Measurements from ENCODE around the gene ECHDC3. TPM values are rescaled to one million over a fixed set of nuclear protein-coding genes. Genes with fewer than 3 reads are reported as not detected.

Gene ECHDC3
- total RNA-seq, 1 donor from 2014 or later: 12.5 TPM

DNA sequence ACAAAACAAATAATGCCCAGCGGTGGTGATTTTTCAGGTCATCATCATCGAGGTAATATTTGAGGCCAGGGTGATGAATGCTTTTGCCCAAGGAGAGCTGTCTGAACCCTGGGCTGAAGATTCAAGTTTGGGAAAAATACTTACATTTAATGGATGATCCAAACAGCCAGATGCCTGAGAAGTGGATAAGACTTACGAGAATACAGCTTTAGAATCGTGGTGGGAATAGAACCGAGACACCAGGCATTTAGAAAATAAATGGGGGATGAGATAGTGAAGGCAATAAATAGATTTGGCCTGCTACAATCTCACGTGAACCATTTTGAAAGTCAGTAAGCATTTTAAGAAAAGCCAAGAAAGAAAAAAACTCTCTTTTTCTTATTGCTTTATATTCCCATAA is 68.8 kb downstream of the ECHDC3 start:
- TF ChIP-seq, protein P1, sequence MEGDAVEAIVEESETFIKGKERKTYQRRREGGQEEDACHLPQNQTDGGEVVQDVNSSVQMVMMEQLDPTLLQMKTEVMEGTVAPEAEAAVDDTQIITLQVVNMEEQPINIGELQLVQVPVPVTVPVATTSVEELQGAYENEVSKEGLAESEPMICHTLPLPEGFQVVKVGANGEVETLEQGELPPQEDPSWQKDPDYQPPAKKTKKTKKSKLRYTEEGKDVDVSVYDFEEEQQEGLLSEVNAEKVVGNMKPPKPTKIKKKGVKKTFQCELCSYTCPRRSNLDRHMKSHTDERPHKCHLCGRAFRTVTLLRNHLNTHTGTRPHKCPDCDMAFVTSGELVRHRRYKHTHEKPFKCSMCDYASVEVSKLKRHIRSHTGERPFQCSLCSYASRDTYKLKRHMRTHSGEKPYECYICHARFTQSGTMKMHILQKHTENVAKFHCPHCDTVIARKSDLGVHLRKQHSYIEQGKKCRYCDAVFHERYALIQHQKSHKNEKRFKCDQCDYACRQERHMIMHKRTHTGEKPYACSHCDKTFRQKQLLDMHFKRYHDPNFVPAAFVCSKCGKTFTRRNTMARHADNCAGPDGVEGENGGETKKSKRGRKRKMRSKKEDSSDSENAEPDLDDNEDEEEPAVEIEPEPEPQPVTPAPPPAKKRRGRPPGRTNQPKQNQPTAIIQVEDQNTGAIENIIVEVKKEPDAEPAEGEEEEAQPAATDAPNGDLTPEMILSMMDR (IDR thresholded peaks at IDR 0.05): no peak
- Mint-ChIP-seq H3K4me3 (no peak overlapping the region), H3K4me1 (no peaks in the 10 kb centered on the region), H3K27ac (no peak overlapping the region), H3K9me3 (no peaks in the 10 kb centered on the region), H3K27me3 (peaks cover 9% of the 10 kb centered on the region), H3K36me3 (ENCODE audit: low read depth) (no peaks in the 10 kb centered on the region)
- CTCF ChIA-PET: interaction anchor here (1.0 kb wide), 1 partner anchor 9 kb away, joined by 3 read pairs; no protein-coding TSS in a partner anchor
- POLR2A ChIA-PET: no interaction called here
- no peak for DNase-seq
- intact Hi-C loops (cut with micrococcal nuclease): no loop called here
- no peak for ATAC-seq (ENCODE audit: low read depth)

DNA sequence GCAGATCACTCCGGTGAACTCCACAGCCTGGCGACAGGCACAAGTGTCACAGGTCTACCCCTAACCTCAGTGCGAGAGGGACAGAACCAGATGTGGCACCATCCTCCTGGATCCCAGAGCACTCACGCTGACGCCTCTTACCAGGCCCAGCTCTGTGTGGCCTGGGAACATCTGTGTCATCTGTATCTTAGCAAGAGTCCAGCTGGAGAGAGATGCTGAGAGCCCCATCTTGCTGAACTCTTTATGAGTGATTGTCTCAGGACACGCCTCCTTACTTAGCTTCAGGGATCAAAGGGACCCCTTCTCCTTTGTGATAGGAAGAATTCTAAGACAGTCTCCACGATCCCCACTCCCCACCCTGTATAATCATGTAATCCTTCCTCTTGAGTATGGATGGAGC is 71.0 kb downstream of the ECHDC3 start:
- ATAC-seq (ENCODE audit: low read depth) (no peak), DNase-seq (no peak)
- Mint-ChIP-seq H3K27ac (no peak overlapping the region), H3K4me1 (no peaks in the 10 kb centered on the region), H3K4me3 (no peak overlapping the region), H3K27me3 (peaks cover 7% of the 10 kb centered on the region), H3K9me3 (no peaks in the 10 kb centered on the region), H3K36me3 (ENCODE audit: low read depth) (no peaks in the 10 kb centered on the region)
- intact Hi-C loops (cut with micrococcal nuclease): no loop called here
- CTCF ChIA-PET: interaction anchor here (0.7 kb wide), 1 partner anchor 8 kb away, joined by 3 read pairs; no protein-coding TSS in a partner anchor
- POLR2A ChIA-PET: no interaction called here
- TF ChIP-seq, protein P1 (IDR thresholded peaks at IDR 0.05): no peak

Other genes starting within 250 kb of the ECHDC3 start
- gene USP6NL, start 130.7 kb upstream of the ECHDC3 start, total RNA-seq: 59.9 and 64.5 TPM in 2 replicates
- gene PROSER2, start 81.0 kb downstream of the ECHDC3 start, total RNA-seq: 0.17 and 0.27 TPM in 2 replicates